Liver (tissue), 9 donors: ENCODE data around the gene THSD7B. TPM values are rescaled to one million over a fixed set of nuclear protein-coding genes. Genes with fewer than 3 reads are reported as not detected.

Source experiments
- DNase-seq: peaks from one replicate; pipeline ENCODE4 v3.0.0-alpha.2; 2017; ENCODE audit warnings: low spot score
- H3K27ac ChIP-seq, 2 donors: one replicate each; pipeline ENCODE4 v1.7.0; 2013; ENCODE audit warnings: inconsistent platforms in 2 of 2, low read length in 2 of 2, control low read depth in 1 of 2, low read depth in 1 of 2, mild to moderate bottlenecking in 1 of 2
- H3K27me3 ChIP-seq, 4 donors: one replicate each; pipeline versions ENCODE4 v1.6.1 to v1.7.0; 2013; ENCODE audit warnings: low read length in 3 of 4, inconsistent platforms in 1 of 4, mild to moderate bottlenecking in 1 of 4, moderate library complexity in 1 of 4; ENCODE audit not compliant: control insufficient read depth in 4 of 4, insufficient read depth in 4 of 4
- H3K36me3 ChIP-seq, 4 donors: one replicate each; pipeline versions ENCODE4 v1.6.1 to v1.7.0; 2013; ENCODE audit warnings: low read length in 3 of 4, mild to moderate bottlenecking in 3 of 4, low read depth in 1 of 4, moderate library complexity in 1 of 4; ENCODE audit not compliant: control insufficient read depth in 4 of 4, insufficient read depth in 3 of 4
- H3K4me1 ChIP-seq, 4 donors: one replicate each; pipeline versions ENCODE4 v1.6.1 to v1.7.0; 2013; ENCODE audit warnings: low read length in 3 of 4, mild to moderate bottlenecking in 3 of 4, moderate library complexity in 1 of 4; ENCODE audit not compliant: control insufficient read depth in 4 of 4, insufficient read depth in 4 of 4
- H3K4me3 ChIP-seq, 3 donors: one replicate each; pipeline versions ENCODE4 v1.6.1 to v1.7.0; 2013; ENCODE audit warnings: low read length in 3 of 3, control low read depth in 1 of 3, low read depth in 1 of 3, mild to moderate bottlenecking in 1 of 3
- H3K9ac ChIP-seq, 2 donors: one replicate each; pipeline ENCODE4 v1.7.0; 2013; ENCODE audit warnings: low read length in 2 of 2, mild to moderate bottlenecking in 2 of 2, moderate library complexity in 2 of 2, control low read depth in 1 of 2, low read depth in 1 of 2
- H3K9me3 ChIP-seq, 4 donors: one replicate each; pipeline versions ENCODE4 v1.6.1 to v1.7.0; 2013; ENCODE audit warnings: low read length in 3 of 4; ENCODE audit not compliant: control insufficient read depth in 4 of 4
- ATF3 ChIP-seq: IDR thresholded peaks from 2 replicates; pipeline ENCODE4 v1.6.1; 2016; ENCODE audit warnings: antibody characterized with exemption
- EGR1 ChIP-seq, 2 donors: IDR thresholded peaks; 2 replicates each; pipeline ENCODE4 v1.6.1; 2016 to 2018; ENCODE audit warnings: antibody characterized with exemption in 2 of 2, low read depth in 2 of 2
- FOXA1 ChIP-seq: IDR thresholded peaks from 2 replicates; pipeline ENCODE4 v1.6.1; 2016; ENCODE audit warnings: antibody characterized with exemption
- FOXA2 ChIP-seq: IDR thresholded peaks from 2 replicates; pipeline ENCODE4 v1.6.1; 2016; ENCODE audit warnings: antibody characterized with exemption
- GABPA ChIP-seq, 2 donors: IDR thresholded peaks in 1 of 2; conservative IDR thresholded peaks in 1 of 2; 2 replicates each; pipeline ENCODE4 v1.6.1; 2016; ENCODE audit warnings: antibody characterized with exemption in 2 of 2, mild to moderate bottlenecking in 1 of 2, moderate library complexity in 1 of 2
- HNF4A ChIP-seq, 2 donors: conservative IDR thresholded peaks; 2 replicates each; pipeline ENCODE4 v1.6.1; 2016; ENCODE audit warnings: antibody characterized with exemption in 2 of 2, mild to moderate bottlenecking in 2 of 2
- HNF4G ChIP-seq: IDR thresholded peaks from 2 replicates; pipeline ENCODE4 v1.6.1; 2016; ENCODE audit warnings: antibody characterized with exemption
- JUND ChIP-seq, 2 donors: IDR thresholded peaks; 2 replicates each; pipeline ENCODE4 v1.6.1; 2016; ENCODE audit warnings: antibody characterized with exemption in 2 of 2
- NR2F2 ChIP-seq: IDR thresholded peaks from 2 replicates; pipeline ENCODE4 v1.6.1; 2016; ENCODE audit warnings: antibody characterized with exemption
- REST ChIP-seq: IDR thresholded peaks from 2 replicates; pipeline ENCODE4 v1.6.1; 2016; ENCODE audit warnings: antibody characterized with exemption, mild to moderate bottlenecking
- SP1 ChIP-seq: IDR thresholded peaks from 2 replicates; pipeline ENCODE4 v1.6.1; 2018; ENCODE audit warnings: antibody characterized with exemption, mild to moderate bottlenecking
- TAF1 ChIP-seq: conservative IDR thresholded peaks from 2 replicates; pipeline ENCODE4 v1.6.1; 2016; ENCODE audit warnings: antibody characterized with exemption, mild to moderate bottlenecking
- ZBTB33 ChIP-seq: IDR thresholded peaks from 2 replicates; pipeline ENCODE4 v1.6.1; 2016; ENCODE audit warnings: antibody characterized with exemption
- WGBS: extraction: QIAGEN DNeasy Blood & Tissue Kit; methylation state at CpG from one replicate; pipeline ENCODE4 v1.1.7; 2013; 5-methylcytosine and 5-hydroxymethylcytosine counted together
- polyA plus RNA-seq, 2 donors: library from polyadenylated mRNA; stranded (reverse) in 1 of 2; unstranded in 1 of 2; fragments of 200-250 nt in 1 of 2; fragments of >200 nt in 1 of 2; fragmentation: Nextera tagmentation in 1 of 2; extraction: Ambion mirVana in 1 of 2; gene quantifications; one replicate each; pipeline versions ENCODE4 v1.2.1 to v1.2.3, GENCODE V29; 2013 to 2015
- total RNA-seq, 2 donors: library from RNA; depleted of rRNA; stranded (reverse); fragments of >200 nt; gene quantifications; one replicate each; pipeline ENCODE4 v1.2.3, GENCODE V29; 2014
- TF ChIP-seq, protein P1 (sequence below): IDR thresholded peaks from 2 replicates; pipeline ENCODE4 v1.6.1; 2016; ENCODE audit warnings: antibody characterized with exemption
- TF ChIP-seq, protein P2 (sequence below): fragments of 150-350 bp; IDR thresholded peaks from 2 replicates; pipeline ENCODE4 v1.5.1; 2017; ENCODE audit warnings: improper control_type of control experiment, low read depth, low read length; ENCODE audit not compliant: missing input control
- donor health status: healthy.
- donor health status: healthy.
- donor health status: healthy.
- donor health status: healthy.
- donor health status: healthy.

The THSD7B gene
- total and polyA plus RNA-seq, 4 donors: 0.01 to 0.75 (median 0.42) TPM; not detected in 1

- no peak overlapping the region for H3K27ac ChIP-seq
- DNase-seq: no peak
- WGBS: 79% methylated on average over 2 of the region's 2 CpGs
These were observed 741.9 kb downstream of the THSD7B start for GRCh38 chr2:137507237-137507636.

GRCh38 chr2:137508739-137509384 lies 743.5 kb downstream of the THSD7B start:
- Histone ChIP-seq H3K4me1 (no peaks in the 10 kb centered on the region), H3K9ac (no peak overlapping the region), H3K36me3 (no peaks in the 10 kb centered on the region), H3K27me3 (no peaks in the 10 kb centered on the region), H3K4me3 (no peak overlapping the region), H3K27ac (no peak overlapping the region), H3K9me3 (no peaks in the 10 kb centered on the region)
- 50% methylated on average over 5 of the region's 5 CpGs for WGBS
- no peak for TF ChIP-seq JUND (IDR thresholded peaks at IDR 0.05)
- TF ChIP-seq FOXA1: no peak
- TF ChIP-seq, protein P1, sequence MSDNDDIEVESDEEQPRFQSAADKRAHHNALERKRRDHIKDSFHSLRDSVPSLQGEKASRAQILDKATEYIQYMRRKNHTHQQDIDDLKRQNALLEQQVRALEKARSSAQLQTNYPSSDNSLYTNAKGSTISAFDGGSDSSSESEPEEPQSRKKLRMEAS: no peak
- no peak for TF ChIP-seq ATF3
- no peak for TF ChIP-seq EGR1 (IDR thresholded peaks at IDR 0.05; ENCODE audit: low read depth in 2 of 2)
- TF ChIP-seq ZBTB33: no peak
- TF ChIP-seq HNF4A (conservative IDR thresholded peaks at IDR 0.05): no peak
- no peak for TF ChIP-seq REST
- no peak for TF ChIP-seq NR2F2
- no peak for TF ChIP-seq FOXA2
- TF ChIP-seq GABPA (IDR thresholded peaks at IDR 0.05 in 1 of 2, conservative IDR thresholded peaks at IDR 0.05 in 1 of 2): no peak
- TF ChIP-seq SP1: no peak
- TF ChIP-seq, protein P2, sequence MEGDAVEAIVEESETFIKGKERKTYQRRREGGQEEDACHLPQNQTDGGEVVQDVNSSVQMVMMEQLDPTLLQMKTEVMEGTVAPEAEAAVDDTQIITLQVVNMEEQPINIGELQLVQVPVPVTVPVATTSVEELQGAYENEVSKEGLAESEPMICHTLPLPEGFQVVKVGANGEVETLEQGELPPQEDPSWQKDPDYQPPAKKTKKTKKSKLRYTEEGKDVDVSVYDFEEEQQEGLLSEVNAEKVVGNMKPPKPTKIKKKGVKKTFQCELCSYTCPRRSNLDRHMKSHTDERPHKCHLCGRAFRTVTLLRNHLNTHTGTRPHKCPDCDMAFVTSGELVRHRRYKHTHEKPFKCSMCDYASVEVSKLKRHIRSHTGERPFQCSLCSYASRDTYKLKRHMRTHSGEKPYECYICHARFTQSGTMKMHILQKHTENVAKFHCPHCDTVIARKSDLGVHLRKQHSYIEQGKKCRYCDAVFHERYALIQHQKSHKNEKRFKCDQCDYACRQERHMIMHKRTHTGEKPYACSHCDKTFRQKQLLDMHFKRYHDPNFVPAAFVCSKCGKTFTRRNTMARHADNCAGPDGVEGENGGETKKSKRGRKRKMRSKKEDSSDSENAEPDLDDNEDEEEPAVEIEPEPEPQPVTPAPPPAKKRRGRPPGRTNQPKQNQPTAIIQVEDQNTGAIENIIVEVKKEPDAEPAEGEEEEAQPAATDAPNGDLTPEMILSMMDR: no peak
- no peak for DNase-seq

More at GRCh38 chr2:137507237-137507636, 741.9 kb downstream of the THSD7B start:
- no peaks in the 10 kb centered on the region for H3K36me3 ChIP-seq
- H3K9me3 ChIP-seq: no peaks in the 10 kb centered on the region
- no peak overlapping the region for H3K4me3 ChIP-seq
- H3K27me3 ChIP-seq: no peaks in the 10 kb centered on the region
- TF ChIP-seq HNF4A (conservative IDR thresholded peaks at IDR 0.05) (no peak), GABPA (IDR thresholded peaks at IDR 0.05 in 1 of 2, conservative IDR thresholded peaks at IDR 0.05 in 1 of 2) (no peak), HNF4G (no peak), SP1 (no peak), TAF1 (no peak)
- TF ChIP-seq, protein P2: no peak
- H3K4me1 ChIP-seq: no peaks in the 10 kb centered on the region
- H3K9ac ChIP-seq: no peak overlapping the region
